GM19455 (cell line): ENCODE measurements around the gene HACD2.

Experiments
- ATAC-seq: cut with Tn5 transposase; IDR thresholded peaks from one replicate; pipeline ENCODE4 v1.9.1; 2021; ENCODE audit not compliant: unreplicated experiment

The HACD2 gene

DNA sequence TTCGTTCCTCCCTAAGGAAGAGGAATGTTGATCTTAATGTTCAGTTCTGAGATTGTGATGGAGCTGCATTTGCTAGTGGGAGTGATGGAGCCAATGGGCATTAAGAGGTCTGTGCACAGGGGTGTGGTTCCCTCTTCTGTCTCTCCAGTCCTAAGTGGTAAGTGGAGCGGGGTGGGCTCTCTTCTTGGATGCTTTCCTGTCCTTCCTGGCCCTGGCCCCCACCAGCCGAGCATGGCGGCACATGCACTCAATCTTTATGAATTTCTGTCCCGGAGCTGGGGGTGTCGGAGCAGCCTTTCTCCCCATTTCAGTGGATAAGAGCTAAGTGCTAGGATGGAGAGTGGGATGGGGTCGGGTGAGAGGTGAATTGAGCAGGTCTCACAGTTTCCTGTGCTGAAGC lies 98.4 kb downstream of the HACD2 start:
- no peak for ATAC-seq

DNA sequence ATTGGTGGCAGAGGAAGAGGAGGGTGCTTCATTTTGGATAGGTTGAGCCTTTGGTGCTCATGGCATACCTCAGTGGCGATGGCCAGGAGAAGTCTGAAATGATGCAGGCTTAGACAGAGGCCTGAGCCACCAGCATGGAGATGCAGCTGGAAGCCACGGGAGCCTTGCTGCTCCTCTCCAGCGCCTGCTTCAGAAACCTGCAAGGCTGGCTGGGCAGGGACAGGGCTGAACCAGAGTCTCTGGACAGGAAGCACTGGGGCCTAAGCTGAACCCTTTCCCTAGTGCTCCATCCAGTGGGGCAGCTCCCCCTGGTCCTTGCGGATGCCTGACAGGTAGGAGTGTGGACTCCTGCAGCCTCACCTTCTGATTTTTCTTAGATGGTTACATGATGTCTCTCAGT lies 99.3 kb downstream of the HACD2 start:
- no peak for ATAC-seq

DNA sequence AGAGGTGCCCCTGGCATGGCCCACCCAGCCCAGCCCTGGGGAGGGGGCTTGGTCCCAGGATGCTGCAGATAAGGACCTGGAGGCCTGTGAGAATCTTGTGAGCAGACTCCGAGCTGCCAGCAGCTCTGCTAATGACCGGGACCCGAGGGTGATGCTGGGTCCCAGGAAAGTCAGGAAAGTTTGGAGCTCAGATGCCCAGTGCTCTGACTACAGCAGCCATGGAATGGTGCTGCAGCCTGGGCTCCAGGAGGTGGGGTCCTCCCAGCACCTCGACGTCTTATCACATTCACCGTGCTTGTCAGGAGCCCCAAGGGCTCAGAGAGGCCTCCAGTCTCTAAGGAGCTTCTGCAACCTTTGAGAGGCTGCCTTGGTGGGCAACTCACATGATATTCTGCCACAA lies 101.7 kb downstream of the HACD2 start:
- no peak for ATAC-seq

DNA sequence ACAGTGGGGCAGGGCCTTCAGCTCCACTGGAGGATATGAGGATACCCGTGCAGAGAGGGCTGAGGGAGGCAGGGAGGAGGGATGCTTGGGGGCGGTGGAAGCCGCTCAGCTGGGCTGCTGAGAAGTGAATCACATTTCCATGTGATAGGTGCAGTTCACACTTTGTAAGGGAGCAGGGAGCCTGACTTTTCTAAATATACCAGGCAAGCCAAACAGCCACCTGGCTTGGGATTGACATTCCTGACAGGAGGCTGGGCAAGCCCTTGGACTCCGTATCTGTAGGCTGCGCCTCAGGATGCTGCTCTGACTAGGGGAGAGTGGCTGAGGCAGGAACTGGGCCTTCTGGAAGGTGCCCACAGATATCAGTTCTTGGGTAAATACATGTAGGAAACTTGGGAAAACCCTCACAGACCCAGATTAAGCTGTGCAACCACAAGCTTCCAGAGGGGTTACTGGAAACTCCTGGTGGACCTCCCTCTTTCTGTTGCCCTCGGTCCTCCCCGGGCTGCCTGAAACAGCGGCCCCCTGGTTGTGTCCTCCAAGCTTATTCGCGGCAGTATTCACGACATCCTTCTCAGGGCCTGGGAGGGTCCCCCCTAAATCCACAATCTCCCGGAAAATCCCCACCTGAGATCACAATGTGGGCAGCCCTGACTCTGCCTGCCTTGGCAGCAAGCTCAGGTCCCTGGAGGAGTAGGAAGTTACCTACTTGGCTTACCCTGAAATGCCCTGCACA lies 103.0 kb downstream of the HACD2 start:
- ATAC-seq: no peak

DNA sequence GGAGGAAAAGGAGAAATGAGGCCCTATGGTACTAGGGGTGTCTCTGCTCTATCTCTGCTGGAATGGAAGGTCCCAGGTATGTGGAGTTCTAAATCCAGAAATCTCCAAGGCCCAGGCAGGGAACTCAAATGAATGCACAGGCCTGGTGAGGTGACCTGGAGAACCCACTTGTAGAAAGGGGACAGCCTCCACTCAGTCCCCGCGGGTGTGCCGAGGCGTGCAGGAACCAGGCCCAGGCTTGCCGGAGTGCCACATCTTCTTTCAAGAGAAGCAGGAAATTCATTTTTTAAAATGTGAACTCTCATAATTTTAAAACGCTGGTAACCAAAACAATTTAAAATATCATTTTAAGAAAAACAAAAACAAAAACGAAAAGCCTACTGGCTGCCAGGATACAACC lies 103.8 kb downstream of the HACD2 start:
- no peak for ATAC-seq

DNA sequence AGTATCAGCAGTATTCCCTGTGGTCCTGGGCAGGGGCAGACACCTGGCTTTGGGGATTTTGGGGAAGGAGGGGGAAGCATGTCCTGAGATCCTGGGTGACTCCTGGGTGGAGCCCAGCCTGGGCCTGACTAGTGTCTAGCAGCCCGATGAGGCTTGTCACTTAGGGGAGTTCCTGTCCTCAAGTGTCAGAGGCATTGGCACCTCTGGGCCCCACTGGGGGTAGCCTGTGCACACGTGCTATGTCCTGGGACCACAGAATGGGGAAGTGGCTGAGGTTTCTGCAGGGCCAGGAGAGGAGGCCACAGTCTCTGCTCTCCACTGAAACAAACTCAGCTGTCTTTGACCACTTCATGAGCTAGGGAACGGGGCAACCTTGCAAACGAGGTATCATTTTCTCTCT lies 104.4 kb downstream of the HACD2 start:
- ATAC-seq: no peak

DNA sequence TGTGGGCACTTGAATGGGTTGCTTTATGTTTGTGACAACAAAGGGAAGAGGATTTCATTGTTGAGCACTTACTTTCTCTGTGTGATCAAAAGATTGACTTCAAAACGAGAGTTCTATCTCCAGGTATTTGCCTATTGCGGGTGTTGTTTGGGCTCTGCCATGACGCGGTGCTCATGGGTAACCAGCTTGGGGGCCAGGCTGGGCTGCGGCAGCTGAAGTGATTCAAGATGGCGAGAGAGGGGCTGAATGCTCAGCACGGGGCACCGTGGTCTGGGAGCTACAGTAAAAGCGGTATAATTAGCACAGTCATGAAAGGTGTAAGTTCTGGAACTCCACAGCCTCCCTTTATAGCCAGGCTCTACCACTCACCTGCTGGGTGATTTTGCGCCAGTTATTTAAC lies 105.0 kb downstream of the HACD2 start:
- no peak for ATAC-seq

DNA sequence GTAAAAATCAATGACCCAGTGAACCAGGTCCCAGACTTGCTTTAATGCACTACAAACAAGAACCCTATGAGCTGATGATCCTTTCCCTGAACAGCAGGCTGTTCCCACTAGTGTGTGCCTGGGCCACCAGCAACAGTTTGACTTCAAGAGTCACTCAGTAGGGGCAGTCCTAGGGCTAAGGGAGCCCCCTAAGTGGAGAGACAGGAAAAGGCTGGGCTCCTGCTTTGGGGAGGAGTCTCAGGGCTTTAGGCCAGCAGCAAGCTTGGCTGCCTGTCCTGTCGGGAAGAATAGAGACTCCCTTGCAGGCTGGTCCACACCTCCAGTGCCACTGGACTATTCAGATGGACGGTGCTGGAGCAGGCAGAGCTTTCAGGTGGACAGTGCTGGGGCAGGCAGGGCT lies 106.5 kb downstream of the HACD2 start:
- no peak for ATAC-seq

DNA sequence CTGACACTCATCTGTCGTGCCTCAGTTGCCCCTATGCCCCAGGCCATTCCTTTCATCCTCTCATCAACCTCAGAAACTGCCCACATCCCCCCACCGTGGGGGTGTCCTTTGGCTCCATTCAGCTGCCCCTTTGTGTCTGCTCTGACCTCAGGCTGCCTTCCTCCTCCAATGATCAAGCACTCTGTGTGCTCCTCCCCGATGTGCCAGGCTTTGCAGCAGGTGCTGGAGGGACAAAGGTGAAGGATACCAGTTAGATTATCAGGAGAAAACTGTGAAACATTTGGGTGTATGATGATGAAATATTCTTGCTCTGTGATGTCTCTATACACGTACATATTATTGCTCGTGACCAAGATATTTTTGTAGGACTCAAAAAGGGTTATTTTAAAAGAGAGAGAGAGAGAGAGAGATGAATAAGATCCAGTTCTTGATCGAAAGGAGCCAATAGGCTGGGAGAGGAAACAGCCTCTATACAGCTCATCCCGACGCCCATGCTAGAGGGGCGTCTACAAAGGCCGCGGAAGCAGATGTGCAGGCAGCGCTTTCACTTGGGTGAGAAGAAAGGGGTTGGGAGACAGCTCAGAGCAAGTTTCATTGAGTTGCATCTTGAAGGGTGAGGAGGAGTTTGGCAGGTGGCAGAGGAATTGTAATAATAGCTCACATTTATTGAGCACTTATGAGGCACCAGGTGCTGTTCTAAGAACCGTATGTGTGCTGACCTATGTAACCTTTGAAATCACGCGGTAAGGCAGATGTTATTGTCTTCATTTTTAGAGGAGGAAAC lies 107.7 kb downstream of the HACD2 start:
- ATAC-seq: no peak

DNA sequence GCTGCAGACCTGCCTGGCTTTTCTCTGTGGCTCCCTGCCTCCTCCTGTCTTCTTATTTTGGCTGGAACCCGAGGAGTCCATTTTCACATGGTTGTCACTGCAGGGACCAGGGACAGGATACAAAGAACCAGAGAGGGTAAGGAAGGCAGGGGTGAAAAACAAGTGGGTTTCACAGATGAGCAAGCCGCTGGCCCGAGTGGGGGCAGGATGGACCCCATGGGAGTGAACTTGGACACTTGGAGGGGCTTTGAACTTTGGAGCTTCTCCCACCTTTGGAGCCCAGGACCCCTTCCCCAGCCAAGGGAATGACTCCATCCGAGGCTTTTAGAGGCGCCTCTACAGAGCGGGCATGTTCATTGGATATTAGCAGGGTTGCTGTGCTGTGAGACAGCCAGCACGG lies 109.1 kb downstream of the HACD2 start:
- ATAC-seq: no peak

DNA sequence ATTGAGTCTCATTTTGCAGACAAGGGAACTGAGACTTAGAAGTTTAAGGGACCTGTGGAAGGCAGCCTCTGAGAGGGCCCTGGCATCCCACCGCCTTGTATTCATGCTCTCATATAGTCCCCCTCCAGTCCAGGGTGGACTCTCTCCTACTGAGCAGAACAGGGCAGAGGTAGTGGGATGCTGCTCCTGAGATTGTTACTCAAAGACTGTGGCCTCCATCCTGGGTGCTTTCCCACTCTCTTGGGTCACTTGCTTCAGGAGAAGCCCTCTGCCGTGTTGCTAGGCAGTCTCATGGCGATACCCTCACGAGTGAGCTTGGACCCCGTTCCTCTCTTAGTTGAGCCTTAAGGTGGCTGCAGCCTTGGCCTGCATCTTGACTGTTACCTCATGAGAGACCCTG lies 113.7 kb downstream of the HACD2 start:
- no peak for ATAC-seq

DNA sequence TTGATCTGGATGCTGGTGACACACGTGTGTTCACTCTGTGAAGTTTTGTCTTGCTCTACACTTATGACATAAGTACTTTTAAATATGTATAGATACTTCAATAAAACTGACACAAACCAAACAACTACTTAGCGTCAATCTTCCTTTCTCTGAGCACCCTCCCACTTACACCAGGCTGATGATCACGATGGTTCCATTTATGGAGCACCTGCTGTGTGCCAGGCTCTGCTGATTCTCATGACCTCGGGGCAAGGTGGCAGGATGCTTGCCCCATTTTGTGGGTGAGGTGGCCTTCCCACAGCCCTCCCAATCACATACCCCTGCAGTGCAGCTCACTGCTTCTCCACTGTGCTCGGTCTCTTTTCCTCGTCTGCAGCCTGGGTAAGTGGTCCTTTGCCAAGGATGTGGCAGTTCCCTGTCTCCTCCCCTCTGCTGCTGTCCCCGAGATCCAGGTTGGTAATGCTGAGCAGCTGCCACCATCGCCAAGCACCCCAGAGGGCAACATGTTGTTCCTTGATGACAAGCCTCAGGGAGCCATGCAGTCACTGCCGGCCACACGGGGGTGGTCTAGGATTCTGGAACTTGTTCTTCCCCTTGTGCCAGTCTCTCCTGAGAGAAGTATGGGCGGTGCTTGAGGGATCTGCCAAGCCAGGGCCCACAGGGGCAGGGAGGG lies 115.4 kb downstream of the HACD2 start:
- ATAC-seq: no peak

DNA sequence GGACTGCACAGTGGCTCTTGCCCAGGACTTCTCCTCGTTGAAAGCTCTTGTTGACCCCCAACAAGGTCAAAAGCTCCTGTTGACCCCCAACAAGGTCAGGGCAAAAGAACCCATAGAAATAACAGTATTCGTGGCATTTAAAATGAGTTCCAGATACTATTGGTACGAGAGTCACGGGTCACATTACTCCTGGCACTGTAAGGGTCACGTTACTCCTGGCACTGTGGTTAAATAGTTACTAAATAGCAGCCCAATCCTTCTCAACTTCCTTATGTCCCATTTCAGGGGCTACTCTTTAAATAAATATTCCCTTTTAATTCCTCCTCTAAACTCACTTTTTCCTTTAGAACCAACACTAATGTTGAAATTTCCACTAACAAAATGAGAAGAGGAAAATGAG lies 117.8 kb downstream of the HACD2 start:
- ATAC-seq: no peak

DNA sequence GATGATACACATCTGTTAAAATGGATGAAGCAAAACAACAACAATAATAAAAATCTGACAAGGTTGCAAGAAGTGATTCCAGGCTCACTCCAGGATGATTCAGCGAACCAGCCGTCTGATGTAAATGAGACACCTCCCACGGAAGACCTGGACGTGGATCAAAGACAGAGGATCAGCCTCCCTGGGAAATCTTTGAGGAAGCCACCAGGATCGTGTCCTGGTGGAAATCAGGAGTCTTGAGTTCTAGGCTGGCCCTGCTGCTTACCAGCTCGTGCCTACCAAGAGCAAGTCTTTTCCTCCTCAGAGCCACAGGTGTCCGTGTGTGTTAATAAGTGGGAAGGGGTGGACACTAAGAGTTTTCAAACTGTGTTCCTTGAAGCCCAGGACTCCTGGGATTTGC lies 120.6 kb downstream of the HACD2 start:
- ATAC-seq: no peak

DNA sequence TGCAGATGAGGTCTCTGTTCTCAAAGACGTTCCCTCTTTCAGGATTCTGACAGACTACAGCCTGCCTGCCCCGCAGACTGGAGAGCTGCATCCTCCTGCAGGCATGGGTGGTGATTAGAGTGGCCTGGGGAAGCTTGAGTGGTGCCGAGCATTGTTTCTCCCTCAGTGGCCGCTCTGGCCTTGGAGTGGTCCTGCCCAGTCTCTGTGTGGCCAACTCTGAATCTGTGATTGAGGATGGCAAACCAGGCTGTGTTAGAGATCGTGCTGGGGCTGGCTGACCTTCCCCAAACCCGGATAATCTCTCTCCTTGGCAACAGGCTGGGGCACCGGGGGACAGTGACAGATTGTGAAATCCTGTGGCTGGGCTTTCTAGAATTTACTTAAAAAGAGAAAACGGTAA lies 125.0 kb downstream of the HACD2 start:
- ATAC-seq: no peak

DNA sequence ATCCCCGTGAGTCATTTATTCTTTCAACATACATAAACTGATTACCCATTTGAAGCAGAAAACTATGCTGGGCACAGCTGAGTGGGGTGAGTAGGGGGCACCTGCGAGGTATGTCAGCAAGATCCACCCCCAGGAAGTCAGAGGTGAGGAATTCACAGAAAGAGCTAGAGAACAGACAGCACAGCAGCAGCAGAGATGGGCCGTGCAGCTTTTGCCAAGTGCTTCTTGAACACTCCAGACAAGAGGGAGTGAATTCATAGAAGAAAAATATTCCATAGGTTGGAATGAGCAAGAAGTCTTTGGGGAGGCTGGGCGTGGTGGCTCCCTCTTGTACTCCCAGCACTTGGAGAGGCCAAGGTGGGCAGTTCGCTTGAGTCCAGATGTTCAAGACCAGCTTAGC lies 126.6 kb downstream of the HACD2 start:
- ATAC-seq: no peak

DNA sequence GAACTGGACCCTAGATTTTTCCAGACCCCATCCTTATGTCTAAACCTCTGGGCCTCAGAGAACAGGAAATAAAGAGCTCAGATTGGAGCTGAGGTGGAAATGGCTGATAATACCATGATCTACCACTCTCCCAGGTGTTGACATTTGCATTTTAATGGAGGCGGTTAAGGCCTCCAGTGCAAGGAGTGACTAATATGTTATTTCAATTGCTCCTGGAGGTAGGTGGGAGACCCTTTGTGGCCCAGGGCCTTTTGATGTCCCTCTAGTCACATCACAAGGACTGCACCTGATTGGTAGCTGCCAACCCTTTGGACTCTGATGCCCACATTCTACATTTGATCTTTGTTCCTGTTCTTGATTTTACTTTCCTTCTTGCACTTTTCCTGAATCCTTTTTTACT lies 127.0 kb downstream of the HACD2 start:
- no peak for ATAC-seq

DNA sequence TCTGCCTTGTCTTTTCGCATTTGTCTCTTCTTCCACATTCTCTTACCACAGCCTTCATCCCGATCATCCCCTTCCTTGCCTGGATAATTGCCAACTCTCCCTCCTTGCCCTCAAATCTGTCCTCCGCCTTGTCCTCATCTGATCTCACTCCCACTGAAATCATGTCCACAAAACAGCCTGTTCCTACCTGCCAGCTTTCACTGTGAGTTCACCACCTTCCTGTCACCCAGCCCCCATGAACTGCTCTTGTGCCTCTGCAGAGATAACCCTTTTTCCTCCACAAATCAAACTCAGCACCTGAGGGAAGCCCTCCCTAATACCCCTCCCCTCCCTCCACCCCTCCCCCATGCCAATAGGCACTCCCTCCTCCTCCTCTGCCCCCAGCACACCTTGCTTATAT lies 131.2 kb downstream of the HACD2 start:
- no peak for ATAC-seq

DNA sequence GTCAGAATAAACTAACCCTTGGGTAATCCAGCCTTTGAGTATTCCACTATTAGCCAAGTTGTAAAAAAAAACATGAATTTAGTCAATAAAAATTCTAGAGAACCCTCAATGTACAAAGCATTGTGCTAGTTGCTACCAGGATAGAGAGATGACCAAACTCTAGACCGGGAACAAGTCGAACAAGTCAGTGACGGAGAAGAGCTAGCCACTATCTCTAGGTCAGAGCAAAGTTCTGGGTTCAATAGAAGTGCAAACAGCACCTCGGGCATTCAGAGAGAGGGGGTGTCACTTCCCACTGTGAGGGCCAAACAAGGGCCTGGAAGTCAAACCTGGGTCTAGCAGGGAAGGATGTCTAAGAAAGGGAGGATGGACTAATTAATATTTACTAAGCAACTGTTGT lies 133.7 kb downstream of the HACD2 start:
- no peak for ATAC-seq

DNA sequence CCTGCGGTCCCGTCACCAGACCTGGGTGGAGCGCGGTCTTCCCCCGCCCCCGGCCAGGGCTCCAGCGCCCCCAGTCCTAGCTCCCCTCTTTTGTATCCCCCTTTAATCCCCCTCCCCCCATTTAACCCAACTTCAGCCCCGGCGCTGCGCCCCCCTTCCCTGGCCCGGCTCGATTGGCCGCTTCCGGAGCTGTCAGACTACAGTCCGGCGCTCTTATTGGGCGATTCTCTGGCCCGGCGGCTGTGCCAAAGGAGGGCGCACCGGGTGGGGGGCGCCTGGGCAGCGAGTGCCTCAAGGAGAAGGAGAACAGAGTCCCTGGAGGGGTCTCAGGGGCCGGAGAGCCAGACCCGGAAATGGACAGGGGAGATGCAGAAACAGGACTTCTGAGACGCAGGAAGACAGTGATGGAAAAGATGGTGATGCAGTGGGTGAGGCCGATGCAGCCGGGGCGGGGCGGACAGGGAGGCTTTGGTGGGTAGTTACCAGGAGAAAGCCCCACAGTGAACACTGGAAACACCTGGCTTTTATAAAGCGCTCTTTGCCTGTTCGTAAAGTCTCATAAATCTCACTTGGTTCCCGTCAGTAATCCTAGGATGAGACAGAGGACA lies 134.8 kb downstream of the HACD2 start:
- ATAC-seq: no peak

DNA sequence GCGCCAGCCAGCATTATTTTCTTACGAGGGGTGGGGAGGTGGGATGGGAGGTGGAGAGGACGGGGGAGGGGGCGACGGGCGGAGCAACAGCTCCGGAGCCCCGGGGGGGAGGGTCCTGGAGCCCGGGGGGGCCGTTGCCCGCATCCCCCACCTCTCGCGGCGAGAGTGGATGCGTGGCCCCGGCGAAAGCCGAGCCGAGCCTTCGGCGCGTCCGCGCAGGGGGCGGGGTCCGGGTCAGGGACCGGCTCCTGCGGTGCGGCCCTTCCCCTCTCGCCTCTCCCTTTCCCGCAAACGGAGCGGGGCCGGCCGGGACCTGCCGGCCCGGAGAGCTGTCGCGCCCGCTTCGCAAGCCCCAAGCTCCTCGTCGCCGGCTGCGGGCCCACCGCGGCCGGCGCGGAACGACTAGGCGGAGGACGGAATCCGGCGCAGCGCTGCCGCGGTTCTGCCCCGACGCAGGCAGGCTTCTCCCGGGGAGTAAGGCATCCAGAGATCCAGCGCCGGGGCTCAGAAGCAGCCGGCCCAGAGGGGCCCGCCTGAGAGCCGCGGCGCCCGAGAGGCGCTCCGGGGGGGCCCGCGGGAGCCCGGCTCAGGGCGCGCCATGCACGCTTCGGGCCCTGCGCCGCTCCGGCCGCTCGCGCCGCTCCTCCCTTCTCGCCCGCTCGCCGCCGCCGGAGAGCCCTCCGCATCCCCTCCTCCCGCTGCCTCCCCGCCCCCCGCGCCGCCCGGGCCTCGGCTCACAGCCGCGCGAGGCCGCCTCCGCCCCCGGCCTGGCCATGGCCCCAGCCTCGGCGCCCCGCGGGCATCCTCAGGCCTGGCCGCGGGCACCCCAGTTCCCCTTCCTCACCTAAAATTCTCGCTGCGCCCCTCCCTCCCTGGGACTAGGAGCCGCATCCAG lies 135.5 kb downstream of the HACD2 start:
- no peak for ATAC-seq
